A549 (cell line): ENCODE results near the gene RASSF3.

Source experiments
- GATA3 ChIP-seq: IDR thresholded peaks from 2 replicates; pipeline ENCODE4 v1.6.1; 2012; ENCODE audit warnings: borderline replicate concordance
- KDM1A ChIP-seq: fragments of 200-600 bp; sonication (generic); IDR thresholded peaks from 2 replicates; pipeline ENCODE4 v1.6.1; 2016; ENCODE audit warnings: low read depth, mild to moderate bottlenecking
- RNF2 ChIP-seq: fragments of 200-600 bp; sonication (generic); IDR thresholded peaks from 2 replicates; pipeline ENCODE4 v1.6.1; 2016; ENCODE audit warnings: low read depth, mild to moderate bottlenecking, antibody characterized with exemption, moderate library complexity, borderline replicate concordance
- TF ChIP-seq, protein P1 (sequence below): fragments of >200 bp; sonication (Bioruptor Twin); formaldehyde crosslinking; IDR thresholded peaks from 3 replicates; pipeline ENCODE4 v1.5.1; 2016
- TF ChIP-seq, protein P2 (sequence below): fragments of 250-450 bp; sonication (Bioruptor Pico); IDR thresholded peaks from 2 replicates; pipeline ENCODE4 v1.5.0; 2020; ENCODE audit warnings: low read depth, mild to moderate bottlenecking, moderate library complexity
- TF ChIP-seq, protein P3 (sequence below): fragments of 450-650 bp; IDR thresholded peaks from 2 replicates; pipeline ENCODE4 v1.6.1; 2014; ENCODE audit warnings: antibody characterized with exemption
- TF ChIP-seq, protein P4 (sequence below): IDR thresholded peaks from 2 replicates; pipeline ENCODE4 v1.6.1; 2012

DNA sequence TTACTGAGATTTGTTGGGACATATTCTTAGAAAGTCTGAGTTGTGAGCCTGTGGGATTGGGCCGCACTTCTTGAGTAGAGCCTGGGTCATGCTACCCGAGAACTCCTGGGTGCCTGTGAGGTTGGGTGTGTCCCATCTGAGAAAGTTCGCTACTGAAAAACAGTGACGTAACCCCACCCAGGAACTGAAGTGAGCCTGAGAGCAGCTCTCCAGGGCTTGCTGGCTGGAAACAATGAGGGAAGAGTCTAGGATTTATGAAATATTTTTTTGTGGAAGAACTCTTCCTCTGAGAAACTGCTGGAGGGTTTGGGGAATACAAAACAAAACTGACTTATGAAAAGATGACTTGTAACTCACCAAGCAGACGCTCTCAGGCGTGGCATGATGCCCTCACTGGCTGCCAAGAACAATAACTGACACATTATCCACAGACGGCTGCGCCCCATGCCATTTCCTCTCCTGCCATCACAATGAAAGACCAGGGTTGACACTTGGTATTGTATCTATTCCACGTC is 69.2 kb downstream of the RASSF3 start:
- TF ChIP-seq, protein P1, sequence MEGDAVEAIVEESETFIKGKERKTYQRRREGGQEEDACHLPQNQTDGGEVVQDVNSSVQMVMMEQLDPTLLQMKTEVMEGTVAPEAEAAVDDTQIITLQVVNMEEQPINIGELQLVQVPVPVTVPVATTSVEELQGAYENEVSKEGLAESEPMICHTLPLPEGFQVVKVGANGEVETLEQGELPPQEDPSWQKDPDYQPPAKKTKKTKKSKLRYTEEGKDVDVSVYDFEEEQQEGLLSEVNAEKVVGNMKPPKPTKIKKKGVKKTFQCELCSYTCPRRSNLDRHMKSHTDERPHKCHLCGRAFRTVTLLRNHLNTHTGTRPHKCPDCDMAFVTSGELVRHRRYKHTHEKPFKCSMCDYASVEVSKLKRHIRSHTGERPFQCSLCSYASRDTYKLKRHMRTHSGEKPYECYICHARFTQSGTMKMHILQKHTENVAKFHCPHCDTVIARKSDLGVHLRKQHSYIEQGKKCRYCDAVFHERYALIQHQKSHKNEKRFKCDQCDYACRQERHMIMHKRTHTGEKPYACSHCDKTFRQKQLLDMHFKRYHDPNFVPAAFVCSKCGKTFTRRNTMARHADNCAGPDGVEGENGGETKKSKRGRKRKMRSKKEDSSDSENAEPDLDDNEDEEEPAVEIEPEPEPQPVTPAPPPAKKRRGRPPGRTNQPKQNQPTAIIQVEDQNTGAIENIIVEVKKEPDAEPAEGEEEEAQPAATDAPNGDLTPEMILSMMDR = no peak
- TF ChIP-seq, protein P2, sequence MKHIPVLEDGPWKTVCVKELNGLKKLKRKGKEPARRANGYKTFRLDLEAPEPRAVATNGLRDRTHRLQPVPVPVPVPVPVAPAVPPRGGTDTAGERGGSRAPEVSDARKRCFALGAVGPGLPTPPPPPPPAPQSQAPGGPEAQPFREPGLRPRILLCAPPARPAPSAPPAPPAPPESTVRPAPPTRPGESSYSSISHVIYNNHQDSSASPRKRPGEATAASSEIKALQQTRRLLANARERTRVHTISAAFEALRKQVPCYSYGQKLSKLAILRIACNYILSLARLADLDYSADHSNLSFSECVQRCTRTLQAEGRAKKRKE (CRISPR knock-in tag) = no peak
- TF ChIP-seq RNF2 (no peak), GATA3 (0 out of 2 replicates have a peak, but pooled peaks have one; percentile 4), KDM1A (no peak)
- TF ChIP-seq, protein P3, sequence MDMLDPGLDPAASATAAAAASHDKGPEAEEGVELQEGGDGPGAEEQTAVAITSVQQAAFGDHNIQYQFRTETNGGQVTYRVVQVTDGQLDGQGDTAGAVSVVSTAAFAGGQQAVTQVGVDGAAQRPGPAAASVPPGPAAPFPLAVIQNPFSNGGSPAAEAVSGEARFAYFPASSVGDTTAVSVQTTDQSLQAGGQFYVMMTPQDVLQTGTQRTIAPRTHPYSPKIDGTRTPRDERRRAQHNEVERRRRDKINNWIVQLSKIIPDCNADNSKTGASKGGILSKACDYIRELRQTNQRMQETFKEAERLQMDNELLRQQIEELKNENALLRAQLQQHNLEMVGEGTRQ = no peak
- TF ChIP-seq, protein P4, sequence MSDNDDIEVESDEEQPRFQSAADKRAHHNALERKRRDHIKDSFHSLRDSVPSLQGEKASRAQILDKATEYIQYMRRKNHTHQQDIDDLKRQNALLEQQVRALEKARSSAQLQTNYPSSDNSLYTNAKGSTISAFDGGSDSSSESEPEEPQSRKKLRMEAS = peak; percentile 12; the same call in 1 of the 2 replicates
